Mesenchymal stem cell (in vitro differentiated cells and primary cell): Measurements from ENCODE around the gene ACTN4.
A peak's percentile ranks its signal among the peaks of the same experiment; 100 is the strongest.

ENCODE experiments used
- DNase-seq: peaks from one replicate; pipeline ENCODE4 v3.0.0-alpha.2; 2013
- H2AFZ ChIP-seq: one replicate; pipeline ENCODE4 v1.6.1; 2013; ENCODE audit warnings: low read depth, mild to moderate bottlenecking, control low read depth, inconsistent platforms, low read length, moderate library complexity
- H2AK5ac ChIP-seq: 2 replicates; pipeline ENCODE4 v1.6.1; 2013; ENCODE audit warnings: low read length, moderate library complexity, mild to moderate bottlenecking, inconsistent platforms; ENCODE audit not compliant: severe bottlenecking
- H2BK120ac ChIP-seq: one replicate; pipeline ENCODE4 v1.6.1; 2013; ENCODE audit warnings: low read depth, mild to moderate bottlenecking, inconsistent platforms, low read length, moderate library complexity
- H2BK12ac ChIP-seq, 2 experiments: one replicate each; pipeline ENCODE4 v1.6.1; 2013; ENCODE audit warnings: inconsistent platforms in 2 of 2, low read length in 2 of 2, mild to moderate bottlenecking in 2 of 2, moderate library complexity in 2 of 2, control low read depth in 1 of 2
- H2BK15ac ChIP-seq: one replicate; pipeline ENCODE4 v1.6.1; 2013; ENCODE audit warnings: mild to moderate bottlenecking, low read depth, inconsistent platforms; ENCODE audit not compliant: poor library complexity, severe bottlenecking
- H2BK5ac ChIP-seq: 2 replicates; pipeline ENCODE4 v1.6.1; 2013; ENCODE audit warnings: low read depth, mild to moderate bottlenecking, low read length, control low read depth, inconsistent platforms; ENCODE audit not compliant: poor library complexity, severe bottlenecking
- H3K14ac ChIP-seq, 2 experiments: one replicate each; pipeline ENCODE4 v1.6.1; 2013; ENCODE audit warnings: inconsistent platforms in 2 of 2, low read length in 2 of 2, control low read depth in 1 of 2, mild to moderate bottlenecking in 1 of 2, moderate library complexity in 1 of 2
- H3K18ac ChIP-seq, 2 experiments: one replicate each; pipeline ENCODE4 v1.6.1; 2013; ENCODE audit warnings: inconsistent platforms in 2 of 2, low read length in 2 of 2, control low read depth in 1 of 2, low read depth in 1 of 2, mild to moderate bottlenecking in 1 of 2
- H3K23ac ChIP-seq, 2 experiments: one replicate each; pipeline ENCODE4 v1.6.1; 2013; ENCODE audit warnings: inconsistent platforms in 2 of 2, low read length in 2 of 2, mild to moderate bottlenecking in 2 of 2, moderate library complexity in 2 of 2, control low read depth in 1 of 2
- H3K27ac ChIP-seq: 2 replicates; pipeline ENCODE4 v1.5.1; 2013; ENCODE audit warnings: mild to moderate bottlenecking, moderate library complexity, low read length, control low read depth, inconsistent platforms; ENCODE audit not compliant: poor library complexity, severe bottlenecking
- H3K27me3 ChIP-seq, 2 experiments: 2 replicates each; pipeline versions ENCODE4 v1.6.1 to v1.7.0; 2013; ENCODE audit warnings: low read length in 2 of 2, mild to moderate bottlenecking in 2 of 2, moderate library complexity in 2 of 2, control low read depth in 1 of 2, inconsistent platforms in 1 of 2; ENCODE audit not compliant: control insufficient read depth in 1 of 2, insufficient read depth in 1 of 2
- H3K36me3 ChIP-seq, 2 experiments: 2 replicates each; pipeline versions ENCODE4 v1.6.1 to v1.7.0; 2013; ENCODE audit warnings: low read length in 2 of 2, control low read depth in 1 of 2, inconsistent platforms in 1 of 2, low read depth in 1 of 2, mild to moderate bottlenecking in 1 of 2; ENCODE audit not compliant: insufficient read depth in 2 of 2, control insufficient read depth in 1 of 2
- H3K4ac ChIP-seq, 2 experiments: one replicate each; pipeline ENCODE4 v1.6.1; 2013; ENCODE audit warnings: inconsistent platforms in 2 of 2, low read length in 2 of 2, mild to moderate bottlenecking in 2 of 2, moderate library complexity in 2 of 2, control low read depth in 1 of 2, low read depth in 1 of 2
- H3K4me1 ChIP-seq: 2 replicates; pipeline ENCODE4 v1.6.1; 2013; ENCODE audit warnings: low read depth, low read length, control low read depth; ENCODE audit not compliant: control insufficient read depth, insufficient read depth
- H3K4me2 ChIP-seq: 2 replicates; pipeline ENCODE4 v1.6.1; 2013; ENCODE audit warnings: low read length, mild to moderate bottlenecking, inconsistent platforms; ENCODE audit not compliant: poor library complexity, severe bottlenecking
- H3K4me3 ChIP-seq, 2 experiments: 2 replicates each; pipeline versions ENCODE4 v1.5.1 to v1.7.0; 2013; ENCODE audit warnings: low read length in 2 of 2, mild to moderate bottlenecking in 2 of 2, control low read depth in 1 of 2, low read depth in 1 of 2; ENCODE audit not compliant: insufficient read depth in 1 of 2
- H3K79me1 ChIP-seq: replicated peaks from 2 replicates; pipeline ENCODE4 v1.6.1; 2013; ENCODE audit warnings: mild to moderate bottlenecking, control low read depth, low read length, inconsistent platforms; ENCODE audit not compliant: poor library complexity, severe bottlenecking
- H3K9ac ChIP-seq: 2 replicates; pipeline ENCODE4 v1.7.0; 2013; ENCODE audit warnings: mild to moderate bottlenecking, low read length, moderate library complexity
- H3K9me3 ChIP-seq: 2 replicates; pipeline ENCODE4 v1.7.0; 2013; ENCODE audit warnings: mild to moderate bottlenecking, low read length; ENCODE audit not compliant: control insufficient read depth
- H4K8ac ChIP-seq: one replicate; pipeline ENCODE4 v1.6.1; 2013; ENCODE audit warnings: inconsistent platforms, mild to moderate bottlenecking, low read length, moderate library complexity
- H4K91ac ChIP-seq: one replicate; pipeline ENCODE4 v1.6.1; 2013; ENCODE audit warnings: mild to moderate bottlenecking, low read length, inconsistent platforms
- WGBS: methylation state at CpG from one replicate; pipeline ENCODE4 v1.1.7; 2013; ENCODE audit warnings: mixed read lengths; 5-methylcytosine and 5-hydroxymethylcytosine counted together

The ACTN4 gene

GRCh38 chr19:38699647-38700349 is 52.3 kb downstream of the ACTN4 start:
- Histone ChIP-seq H3K79me1 (peaks cover under 1% of the 10 kb centered on the region), H3K27ac (no peak overlapping the region), H3K4me1 (peaks cover 70% of the 10 kb centered on the region), H3K36me3 (peaks cover 58 to 95% of the 10 kb centered on the region in 2 experiments), H3K4me3 (no peak overlapping the region), H3K27me3 (no peaks in the 10 kb centered on the region), H3K9ac (no peak overlapping the region), H2BK15ac (no peak overlapping the region), H2AK5ac (no peak overlapping the region), H3K9me3 (no peaks in the 10 kb centered on the region), H2BK120ac (no peak overlapping the region), H3K4me2 (no peak overlapping the region), H3K18ac (no peak overlapping the region), H3K23ac (no peak overlapping the region), H4K8ac (no peak overlapping the region), H2BK12ac (no peak overlapping the region), H2AFZ (no peak overlapping the region), H3K14ac (no peak overlapping the region), H4K91ac (no peak overlapping the region), H3K4ac (no peak overlapping the region), H2BK5ac (no peak overlapping the region)
- no peak for DNase-seq
- 94% methylated on average over 18 of the region's 18 CpGs for WGBS

- H2AFZ ChIP-seq: no peak overlapping the region
- H3K18ac ChIP-seq: no peak overlapping the region
- no peak overlapping the region for H3K14ac ChIP-seq
- DNase-seq: no peak
- H3K9ac ChIP-seq: no peak overlapping the region
- H3K23ac ChIP-seq: no peak overlapping the region
- H2BK5ac ChIP-seq: no peak overlapping the region
- WGBS: 91% methylated on average over 22 of the region's 22 CpGs
- no peaks in the 10 kb centered on the region for H3K27me3 ChIP-seq
- no peak overlapping the region for H4K8ac ChIP-seq
- H2BK120ac ChIP-seq: no peak overlapping the region
- no peak overlapping the region for H2BK15ac ChIP-seq
- no peak overlapping the region for H3K4ac ChIP-seq
- no peak overlapping the region for H3K4me3 ChIP-seq
- H2BK12ac ChIP-seq: no peak overlapping the region
- no peak overlapping the region for H3K4me2 ChIP-seq
- no peak overlapping the region for H4K91ac ChIP-seq
- H3K4me1 ChIP-seq: peaks cover 68% of the 10 kb centered on the region
- H3K27ac ChIP-seq: no peak overlapping the region
- H3K79me1 ChIP-seq: peaks cover 2% of the 10 kb centered on the region
- H2AK5ac ChIP-seq: no peak overlapping the region
- H3K36me3 ChIP-seq: peaks cover 64 to 95% of the 10 kb centered on the region in 2 experiments
- H3K9me3 ChIP-seq: no peaks in the 10 kb centered on the region
These were observed 53.0 kb downstream of the ACTN4 start for GRCh38 chr19:38700350-38700901.

DNA sequence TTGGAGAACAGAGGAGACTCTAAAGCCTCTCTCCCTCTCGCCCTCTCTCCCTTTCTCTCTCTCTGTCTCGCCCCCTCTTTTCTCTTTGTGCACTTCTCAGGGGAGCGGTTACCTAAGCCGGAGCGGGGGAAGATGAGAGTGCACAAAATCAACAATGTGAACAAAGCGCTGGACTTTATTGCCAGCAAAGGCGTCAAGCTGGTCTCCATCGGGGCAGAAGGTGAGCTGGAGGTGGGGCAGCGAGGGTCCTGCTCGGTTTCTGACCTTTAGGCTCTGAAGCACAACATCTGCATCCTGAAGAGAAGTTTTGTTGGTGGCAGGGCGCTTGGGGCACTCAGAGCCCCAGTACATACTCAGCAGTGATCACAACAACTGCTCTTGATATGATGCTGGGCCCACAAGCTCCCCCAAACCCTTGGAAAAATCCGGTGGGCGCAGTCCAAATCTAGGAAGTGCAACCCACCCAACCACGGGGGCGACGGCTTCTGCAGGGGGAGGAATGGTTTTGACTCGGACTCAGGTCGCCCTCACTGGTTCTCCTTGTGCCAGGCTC is 53.5 kb downstream of the ACTN4 start:
- Histone ChIP-seq H2BK15ac (no peak overlapping the region), H2AFZ (no peak overlapping the region), H3K4me1 (peaks cover 66% of the 10 kb centered on the region), H3K4ac (no peak overlapping the region), H3K9ac (no peak overlapping the region), H2AK5ac (no peak overlapping the region), H3K4me2 (no peak overlapping the region), H2BK12ac (no peak overlapping the region), H4K91ac (no peak overlapping the region), H3K27me3 (no peaks in the 10 kb centered on the region), H3K23ac (no peak overlapping the region), H3K79me1 (peaks cover 3% of the 10 kb centered on the region), H3K4me3 (no peak overlapping the region), H3K27ac (peak overlapping the region; percentile 66), H2BK120ac (no peak overlapping the region), H3K14ac (no peak overlapping the region), H4K8ac (no peak overlapping the region), H3K36me3 (peaks cover 65 to 95% of the 10 kb centered on the region in 2 experiments), H3K9me3 (no peaks in the 10 kb centered on the region), H3K18ac (no peak overlapping the region), H2BK5ac (no peak overlapping the region)
- DNase-seq: no peak
- 98% methylated on average over 18 of the region's 18 CpGs for WGBS

DNA sequence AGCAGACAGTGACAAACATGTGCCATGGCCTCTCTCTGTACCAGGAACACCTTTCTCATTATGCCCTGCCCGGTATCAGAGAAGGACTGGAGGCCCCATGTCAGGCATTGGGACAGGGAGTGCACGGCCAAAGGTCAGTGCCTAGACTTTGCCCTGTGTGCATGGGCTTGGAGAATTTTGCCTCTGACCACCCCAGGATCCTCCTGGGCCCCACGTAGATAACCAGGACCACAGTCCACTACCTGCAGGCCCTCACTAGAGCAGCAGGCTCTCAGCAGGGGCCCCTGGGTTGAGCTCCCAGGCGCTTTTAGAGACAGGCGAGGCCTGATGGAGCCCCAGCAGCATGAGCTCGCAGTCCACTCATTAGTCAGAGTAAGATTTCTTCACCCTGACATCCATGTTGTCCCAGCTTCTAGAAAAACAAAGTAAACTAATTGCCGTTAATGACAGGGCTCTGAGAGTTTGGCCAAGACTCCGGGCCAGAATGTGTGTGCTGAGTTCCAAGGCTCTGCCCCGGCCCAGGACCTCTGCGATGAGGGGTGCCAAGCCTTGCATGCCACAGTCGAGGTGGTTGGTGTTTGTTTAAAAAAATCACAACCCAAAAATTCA is 54.1 kb downstream of the ACTN4 start:
- Histone ChIP-seq H3K4me3 (no peak overlapping the region), H3K27ac (peak overlapping the region; percentile 66), H3K79me1 (peaks cover 3% of the 10 kb centered on the region), H3K14ac (no peak overlapping the region), H3K4me1 (peaks cover 63% of the 10 kb centered on the region), H3K18ac (no peak overlapping the region), H2BK15ac (no peak overlapping the region), H3K36me3 (peaks cover 66 to 95% of the 10 kb centered on the region in 2 experiments), H2AFZ (no peak overlapping the region), H3K9me3 (no peaks in the 10 kb centered on the region), H2BK12ac (no peak overlapping the region), H2BK120ac (no peak overlapping the region), H2AK5ac (no peak overlapping the region), H3K9ac (no peak overlapping the region), H2BK5ac (peak overlapping the region; percentile 15), H3K27me3 (no peaks in the 10 kb centered on the region), H4K91ac (no peak overlapping the region), H3K23ac (no peak overlapping the region), H3K4ac (no peak overlapping the region), H3K4me2 (no peak overlapping the region), H4K8ac (no peak overlapping the region)
- 93% methylated on average over 11 of the region's 11 CpGs for WGBS
- no peak for DNase-seq
